Measurements from ENCODE around the gene IL1RL1. TPM values are rescaled to one million over a fixed set of nuclear protein-coding genes. Genes with fewer than 3 reads are reported as not detected.

IL1RL1 gene
- total RNA-seq, 1 donor from 2014 or later, result 0.27 TPM

DNA sequence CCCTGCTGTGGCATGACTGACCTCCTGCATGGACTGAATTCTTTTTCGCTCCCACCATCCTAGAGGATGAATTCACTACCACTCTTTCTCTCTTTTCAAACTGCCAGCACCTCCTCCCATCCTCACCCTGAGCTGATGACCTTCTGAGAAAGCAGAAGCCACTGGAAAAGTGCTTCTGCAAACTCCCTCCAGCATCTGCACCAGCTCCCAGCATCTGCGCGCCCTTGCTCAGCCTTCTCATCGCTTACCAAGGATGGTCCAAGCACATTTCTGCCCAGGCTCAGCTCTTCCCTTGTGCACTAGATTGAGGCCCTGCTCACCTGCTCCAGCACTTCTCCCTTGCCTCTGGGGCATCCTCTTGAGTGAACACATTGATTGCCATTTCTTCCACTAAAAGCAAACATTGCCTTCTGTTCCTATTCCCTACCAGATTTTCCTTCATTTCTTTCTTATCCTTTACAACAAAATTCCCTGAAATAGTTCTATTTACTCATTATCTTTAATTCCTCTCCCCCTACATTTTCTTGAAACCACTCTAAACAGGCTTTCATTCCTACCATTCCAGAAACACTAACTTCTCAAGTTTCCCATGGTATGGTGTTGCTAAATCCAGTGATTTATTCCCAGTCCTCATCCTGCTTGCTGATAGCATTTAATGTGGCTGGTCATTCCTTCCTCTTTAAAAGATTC lies 42.7 kb upstream of the IL1RL1 start:
- Histone ChIP-seq H3K4me3 (ENCODE audit: insufficient read depth, low read depth, low read length) (no peak overlapping the region), H3K27me3 (ENCODE audit: insufficient read depth, low read length) (peaks cover 9% of the 10 kb centered on the region), H3K9me3 (ENCODE audit: insufficient read depth, low read depth, low read length) (no peaks in the 10 kb centered on the region), H3K27ac (ENCODE audit: low read depth, low read length) (peak overlapping the region; percentile 24), H3K79me2 (ENCODE audit: insufficient read depth, low read length) (no peaks in the 10 kb centered on the region), H3K4me1 (ENCODE audit: insufficient read depth, low read length) (no peaks in the 10 kb centered on the region), H2AFZ (ENCODE audit: low read depth, low read length) (no peak overlapping the region), H3K4me2 (ENCODE audit: low read length) (peak overlapping the region; percentile 14), H3K36me3 (ENCODE audit: insufficient read depth, low read length) (no peaks in the 10 kb centered on the region), H3K9ac (ENCODE audit: low read length) (no peak overlapping the region), H4K20me1 (ENCODE audit: insufficient read depth, low read length) (no peaks in the 10 kb centered on the region)
- TF ChIP-seq, protein P1, sequence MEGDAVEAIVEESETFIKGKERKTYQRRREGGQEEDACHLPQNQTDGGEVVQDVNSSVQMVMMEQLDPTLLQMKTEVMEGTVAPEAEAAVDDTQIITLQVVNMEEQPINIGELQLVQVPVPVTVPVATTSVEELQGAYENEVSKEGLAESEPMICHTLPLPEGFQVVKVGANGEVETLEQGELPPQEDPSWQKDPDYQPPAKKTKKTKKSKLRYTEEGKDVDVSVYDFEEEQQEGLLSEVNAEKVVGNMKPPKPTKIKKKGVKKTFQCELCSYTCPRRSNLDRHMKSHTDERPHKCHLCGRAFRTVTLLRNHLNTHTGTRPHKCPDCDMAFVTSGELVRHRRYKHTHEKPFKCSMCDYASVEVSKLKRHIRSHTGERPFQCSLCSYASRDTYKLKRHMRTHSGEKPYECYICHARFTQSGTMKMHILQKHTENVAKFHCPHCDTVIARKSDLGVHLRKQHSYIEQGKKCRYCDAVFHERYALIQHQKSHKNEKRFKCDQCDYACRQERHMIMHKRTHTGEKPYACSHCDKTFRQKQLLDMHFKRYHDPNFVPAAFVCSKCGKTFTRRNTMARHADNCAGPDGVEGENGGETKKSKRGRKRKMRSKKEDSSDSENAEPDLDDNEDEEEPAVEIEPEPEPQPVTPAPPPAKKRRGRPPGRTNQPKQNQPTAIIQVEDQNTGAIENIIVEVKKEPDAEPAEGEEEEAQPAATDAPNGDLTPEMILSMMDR (IDR thresholded peaks at IDR 0.05; ENCODE audit: insufficient read depth, low read depth, low read length), result no peak
- TF ChIP-seq EZH2 (IDR thresholded peaks at IDR 0.05; ENCODE audit: insufficient read depth, low read length), result no peak
- FAIRE-seq, result no peak
- Mint-ChIP-seq H3K4me1 (ENCODE audit: low read depth, unreplicated experiment) (peaks cover 7% of the 10 kb centered on the region), H3K4me3 (ENCODE audit: unreplicated experiment) (no peak overlapping the region), H3K27ac (ENCODE audit: unreplicated experiment) (peak overlapping the region; percentile 77), H3K9me3 (ENCODE audit: unreplicated experiment) (peaks cover 4% of the 10 kb centered on the region), H3K36me3 (ENCODE audit: low read depth, unreplicated experiment) (no peaks in the 10 kb centered on the region), H3K27me3 (ENCODE audit: low read depth, unreplicated experiment) (peaks cover 6% of the 10 kb centered on the region)
- DNase-seq (ENCODE audit: low read depth), result peak; percentile 90

DNA sequence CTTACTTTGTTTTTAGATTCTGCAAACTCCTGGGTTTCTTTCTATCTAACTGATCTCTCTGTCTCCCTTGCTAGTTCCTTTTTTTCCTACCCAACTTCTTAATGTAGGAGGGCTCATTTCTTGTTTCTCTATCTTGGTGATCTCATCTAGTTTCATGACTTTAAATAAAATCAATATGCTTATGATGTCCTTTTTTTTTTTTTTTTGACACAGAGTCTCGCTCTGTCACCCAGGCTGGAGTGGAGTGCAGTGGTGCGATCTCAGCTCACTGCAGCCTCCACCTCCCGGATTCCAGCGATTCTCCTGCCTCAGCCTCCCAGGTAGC lies 42.2 kb upstream of the IL1RL1 start:
- H3K27me3 ChIP-seq (ENCODE audit: insufficient read depth, low read length), result peaks cover 9% of the 10 kb centered on the region
- H3K36me3 Mint-ChIP-seq (ENCODE audit: low read depth, unreplicated experiment), result no peaks in the 10 kb centered on the region
- H3K4me3 Mint-ChIP-seq (ENCODE audit: unreplicated experiment), result no peak overlapping the region
- H3K4me2 ChIP-seq (ENCODE audit: low read length), result peak overlapping the region; percentile 14
- H3K36me3 ChIP-seq (ENCODE audit: insufficient read depth, low read length), result no peaks in the 10 kb centered on the region
- H3K79me2 ChIP-seq (ENCODE audit: insufficient read depth, low read length), result no peaks in the 10 kb centered on the region
- no peak for TF ChIP-seq EZH2 (IDR thresholded peaks at IDR 0.05; ENCODE audit: insufficient read depth, low read length)
- TF ChIP-seq, protein P1 (IDR thresholded peaks at IDR 0.05; ENCODE audit: insufficient read depth, low read depth, low read length), result no peak
- H3K27ac ChIP-seq (ENCODE audit: low read depth, low read length), result peak overlapping the region; percentile 24
- no peaks in the 10 kb centered on the region for H3K4me1 ChIP-seq (ENCODE audit: insufficient read depth, low read length)
- H3K4me1 Mint-ChIP-seq (ENCODE audit: low read depth, unreplicated experiment), result peaks cover 4% of the 10 kb centered on the region
- no peaks in the 10 kb centered on the region for H4K20me1 ChIP-seq (ENCODE audit: insufficient read depth, low read length)
- no peak overlapping the region for H3K9ac ChIP-seq (ENCODE audit: low read length)
- FAIRE-seq (no peak), DNase-seq (ENCODE audit: low read depth) (no peak)
- H3K27me3 Mint-ChIP-seq (ENCODE audit: low read depth, unreplicated experiment), result peaks cover 6% of the 10 kb centered on the region
- H3K4me3 ChIP-seq (ENCODE audit: insufficient read depth, low read depth, low read length), result no peak overlapping the region
- peaks cover 4% of the 10 kb centered on the region for H3K9me3 Mint-ChIP-seq (ENCODE audit: unreplicated experiment)
- no peak overlapping the region for H2AFZ ChIP-seq (ENCODE audit: low read depth, low read length)
- H3K9me3 ChIP-seq (ENCODE audit: insufficient read depth, low read depth, low read length), result no peaks in the 10 kb centered on the region
- H3K27ac Mint-ChIP-seq (ENCODE audit: unreplicated experiment), result peak overlapping the region; percentile 77

DNA sequence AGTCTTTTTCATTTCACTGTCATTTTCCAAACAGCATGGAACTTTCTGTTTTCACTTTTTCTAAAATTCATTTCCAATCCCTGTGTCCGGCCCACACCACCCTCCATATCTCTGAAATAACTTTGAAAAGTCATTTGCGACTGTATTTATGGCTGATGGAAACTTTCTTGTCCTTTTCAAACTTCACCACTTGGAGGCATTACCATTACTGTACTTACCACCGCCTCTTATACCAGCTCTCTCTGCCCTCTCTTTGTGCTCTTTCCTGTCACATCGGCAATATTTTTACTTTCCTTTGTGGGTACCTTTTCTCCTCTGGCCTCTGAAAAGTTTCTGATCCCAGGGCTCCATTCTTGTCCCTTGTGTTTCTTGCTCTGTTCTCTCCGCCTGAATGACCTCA lies 39.5 kb upstream of the IL1RL1 start:
- peaks cover 9% of the 10 kb centered on the region for H3K27me3 ChIP-seq (ENCODE audit: insufficient read depth, low read length)
- H3K4me2 ChIP-seq (ENCODE audit: low read length), result no peak overlapping the region
- DNase-seq (ENCODE audit: low read depth) (no peak), FAIRE-seq (no peak)
- no peaks in the 10 kb centered on the region for H3K36me3 Mint-ChIP-seq (ENCODE audit: low read depth, unreplicated experiment)
- H3K9me3 Mint-ChIP-seq (ENCODE audit: unreplicated experiment), result peaks cover 4% of the 10 kb centered on the region
- H3K27ac ChIP-seq (ENCODE audit: low read depth, low read length), result no peak overlapping the region
- TF ChIP-seq EZH2 (IDR thresholded peaks at IDR 0.05; ENCODE audit: insufficient read depth, low read length), result no peak
- TF ChIP-seq, protein P1 (IDR thresholded peaks at IDR 0.05; ENCODE audit: insufficient read depth, low read depth, low read length), result no peak
- H3K36me3 ChIP-seq (ENCODE audit: insufficient read depth, low read length), result no peaks in the 10 kb centered on the region
- H3K27me3 Mint-ChIP-seq (ENCODE audit: low read depth, unreplicated experiment), result peaks cover 4% of the 10 kb centered on the region
- H3K79me2 ChIP-seq (ENCODE audit: insufficient read depth, low read length), result no peaks in the 10 kb centered on the region
- H4K20me1 ChIP-seq (ENCODE audit: insufficient read depth, low read length), result no peaks in the 10 kb centered on the region
- H3K4me1 ChIP-seq (ENCODE audit: insufficient read depth, low read length), result no peaks in the 10 kb centered on the region
- H3K4me3 ChIP-seq (ENCODE audit: insufficient read depth, low read depth, low read length), result no peak overlapping the region
- H3K4me1 Mint-ChIP-seq (ENCODE audit: low read depth, unreplicated experiment), result peaks cover 4% of the 10 kb centered on the region
- no peak overlapping the region for H3K27ac Mint-ChIP-seq (ENCODE audit: unreplicated experiment)
- no peak overlapping the region for H2AFZ ChIP-seq (ENCODE audit: low read depth, low read length)
- no peak overlapping the region for H3K9ac ChIP-seq (ENCODE audit: low read length)
- H3K9me3 ChIP-seq (ENCODE audit: insufficient read depth, low read depth, low read length), result no peaks in the 10 kb centered on the region
- no peak overlapping the region for H3K4me3 Mint-ChIP-seq (ENCODE audit: unreplicated experiment)
